Measurements from ENCODE around the gene CFDP1. TPM values are rescaled to one million over a fixed set of nuclear protein-coding genes. Genes with fewer than 3 reads are reported as not detected.

The CFDP1 gene
- total and polyA plus RNA-seq, 2 of the 13 experiments (the other 11 are each of a cell fraction or from before 2014, with no cell fraction given), result 78.6 to 153 TPM

GRCh38 chr16:75261590-75262078, 171.7 kb downstream of the CFDP1 start (continued):
- TF ChIP-seq GABPB1 (CRISPR knock-in tag; IDR thresholded peaks at IDR 0.05) (no peak), POLR2AphosphoS2 (IDR thresholded peaks at IDR 0.05; ENCODE audit: low read depth, low read length) (no peak), RBFOX2 (IDR thresholded peaks at IDR 0.05; ENCODE audit: low read depth, low read length) (peak; percentile 8), ZSCAN20 (CRISPR knock-in tag; IDR thresholded peaks at IDR 0.05; ENCODE audit: borderline replicate concordance) (no peak), ZFP82 (CRISPR knock-in tag; IDR thresholded peaks at IDR 0.05; ENCODE audit: borderline replicate concordance) (no peak), FOXO4 (CRISPR knock-in tag; conservative IDR thresholded peaks at IDR 0.05) (0 out of 2 replicates have a peak, but pooled peaks have one; percentile 62), HOXA7 (CRISPR knock-in tag; IDR thresholded peaks at IDR 0.05) (no peak), NR2F6 (IDR thresholded peaks at IDR 0.05) (no peak), NR2F6 (CRISPR knock-in tag; IDR thresholded peaks at IDR 0.05) (no peak), GTF2F1 (IDR thresholded peaks at IDR 0.05; ENCODE audit: low read length) (no peak), LCORL (IDR thresholded peaks at IDR 0.05) (no peak), LCORL (CRISPR knock-in tag; IDR thresholded peaks at IDR 0.05) (no peak), ZNF530 (CRISPR knock-in tag; IDR thresholded peaks at IDR 0.05; ENCODE audit: low read depth) (no peak), ZNF343 (CRISPR knock-in tag; IDR thresholded peaks at IDR 0.05) (0 out of 2 replicates have a peak, but pooled peaks have one; percentile 20), ZNF292 (CRISPR knock-in tag; IDR thresholded peaks at IDR 0.05; ENCODE audit: borderline replicate concordance, low read depth) (no peak), ZNF160 (CRISPR knock-in tag; IDR thresholded peaks at IDR 0.05) (no peak), MLLT10 (CRISPR knock-in tag; IDR thresholded peaks at IDR 0.05) (no peak), THYN1 (CRISPR knock-in tag; IDR thresholded peaks at IDR 0.05; ENCODE audit: borderline replicate concordance, low read depth) (no peak), JUNB (CRISPR knock-in tag; IDR thresholded peaks at IDR 0.05; ENCODE audit: borderline replicate concordance) (no peak), NFATC3 (CRISPR knock-in tag; IDR thresholded peaks at IDR 0.05) (no peak)
- TF ChIP-seq, protein P1, sequence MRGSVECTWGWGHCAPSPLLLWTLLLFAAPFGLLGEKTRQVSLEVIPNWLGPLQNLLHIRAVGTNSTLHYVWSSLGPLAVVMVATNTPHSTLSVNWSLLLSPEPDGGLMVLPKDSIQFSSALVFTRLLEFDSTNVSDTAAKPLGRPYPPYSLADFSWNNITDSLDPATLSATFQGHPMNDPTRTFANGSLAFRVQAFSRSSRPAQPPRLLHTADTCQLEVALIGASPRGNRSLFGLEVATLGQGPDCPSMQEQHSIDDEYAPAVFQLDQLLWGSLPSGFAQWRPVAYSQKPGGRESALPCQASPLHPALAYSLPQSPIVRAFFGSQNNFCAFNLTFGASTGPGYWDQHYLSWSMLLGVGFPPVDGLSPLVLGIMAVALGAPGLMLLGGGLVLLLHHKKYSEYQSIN (CRISPR knock-in tag; IDR thresholded peaks at IDR 0.05; ENCODE audit: borderline replicate concordance), result no peak
- TF ChIP-seq, protein P2, sequence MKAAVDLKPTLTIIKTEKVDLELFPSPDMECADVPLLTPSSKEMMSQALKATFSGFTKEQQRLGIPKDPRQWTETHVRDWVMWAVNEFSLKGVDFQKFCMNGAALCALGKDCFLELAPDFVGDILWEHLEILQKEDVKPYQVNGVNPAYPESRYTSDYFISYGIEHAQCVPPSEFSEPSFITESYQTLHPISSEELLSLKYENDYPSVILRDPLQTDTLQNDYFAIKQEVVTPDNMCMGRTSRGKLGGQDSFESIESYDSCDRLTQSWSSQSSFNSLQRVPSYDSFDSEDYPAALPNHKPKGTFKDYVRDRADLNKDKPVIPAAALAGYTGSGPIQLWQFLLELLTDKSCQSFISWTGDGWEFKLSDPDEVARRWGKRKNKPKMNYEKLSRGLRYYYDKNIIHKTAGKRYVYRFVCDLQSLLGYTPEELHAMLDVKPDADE (CRISPR knock-in tag; IDR thresholded peaks at IDR 0.05), result no peak
- TF ChIP-seq, protein P3, sequence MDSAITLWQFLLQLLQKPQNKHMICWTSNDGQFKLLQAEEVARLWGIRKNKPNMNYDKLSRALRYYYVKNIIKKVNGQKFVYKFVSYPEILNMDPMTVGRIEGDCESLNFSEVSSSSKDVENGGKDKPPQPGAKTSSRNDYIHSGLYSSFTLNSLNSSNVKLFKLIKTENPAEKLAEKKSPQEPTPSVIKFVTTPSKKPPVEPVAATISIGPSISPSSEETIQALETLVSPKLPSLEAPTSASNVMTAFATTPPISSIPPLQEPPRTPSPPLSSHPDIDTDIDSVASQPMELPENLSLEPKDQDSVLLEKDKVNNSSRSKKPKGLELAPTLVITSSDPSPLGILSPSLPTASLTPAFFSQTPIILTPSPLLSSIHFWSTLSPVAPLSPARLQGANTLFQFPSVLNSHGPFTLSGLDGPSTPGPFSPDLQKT (CRISPR knock-in tag; IDR thresholded peaks at IDR 0.05; ENCODE audit: borderline replicate concordance), result no peak
- TF ChIP-seq, protein P4, sequence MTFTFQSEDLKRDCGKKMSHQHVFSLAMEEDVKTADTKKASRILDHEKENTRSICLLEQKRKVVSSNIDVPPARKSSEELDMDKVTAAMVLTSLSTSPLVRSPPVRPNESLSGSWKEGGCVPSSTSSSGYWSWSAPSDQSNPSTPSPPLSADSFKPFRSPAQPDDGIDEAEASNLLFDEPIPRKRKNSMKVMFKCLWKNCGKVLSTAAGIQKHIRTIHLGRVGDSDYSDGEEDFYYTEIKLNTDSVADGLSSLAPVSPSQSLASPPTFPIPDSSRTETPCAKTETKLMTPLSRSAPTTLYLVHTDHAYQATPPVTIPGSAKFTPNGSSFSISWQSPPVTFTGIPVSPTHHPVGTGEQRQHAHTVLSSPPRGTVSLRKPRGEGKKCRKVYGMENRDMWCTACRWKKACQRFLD (CRISPR knock-in tag; IDR thresholded peaks at IDR 0.05; ENCODE audit: borderline replicate concordance), result no peak
- TF ChIP-seq, protein P5, sequence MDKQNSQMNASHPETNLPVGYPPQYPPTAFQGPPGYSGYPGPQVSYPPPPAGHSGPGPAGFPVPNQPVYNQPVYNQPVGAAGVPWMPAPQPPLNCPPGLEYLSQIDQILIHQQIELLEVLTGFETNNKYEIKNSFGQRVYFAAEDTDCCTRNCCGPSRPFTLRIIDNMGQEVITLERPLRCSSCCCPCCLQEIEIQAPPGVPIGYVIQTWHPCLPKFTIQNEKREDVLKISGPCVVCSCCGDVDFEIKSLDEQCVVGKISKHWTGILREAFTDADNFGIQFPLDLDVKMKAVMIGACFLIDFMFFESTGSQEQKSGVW (CRISPR knock-in tag; IDR thresholded peaks at IDR 0.05; ENCODE audit: borderline replicate concordance), result no peak

Measured in HepG2 (cell line).